MM.1S (cell line): ENCODE measurements around the gene DDX4.
"Not testable (repeated sequence)": the region's sequence is repeated elsewhere in the genome, so short reads cannot be mapped to it uniquely, and the experiment has no call there.

ENCODE experiments used
- DNase-seq: peaks from one replicate; pipeline ENCODE4 v3.0.0-alpha.2; 2015
- H2AFZ ChIP-seq: fragments of 300-600 bp; sonication (generic); 2 replicates; pipeline ENCODE4 v1.6.0; 2016; ENCODE audit warnings: antibody characterized with exemption, low read length
- H3F3A ChIP-seq: fragments of 300-600 bp; sonication (generic); 2 replicates; pipeline ENCODE4 v1.6.1; 2016; ENCODE audit warnings: mild to moderate bottlenecking, antibody characterized with exemption, low read length, moderate library complexity, mixed read lengths; ENCODE audit not compliant: insufficient read depth
- H3K27ac ChIP-seq: fragments of 300-600 bp; sonication (generic); 2 replicates; pipeline ENCODE4 v1.5.1; 2016; ENCODE audit warnings: mild to moderate bottlenecking, low read length
- H3K27me3 ChIP-seq: fragments of 300-600 bp; sonication (generic); replicated peaks from 2 replicates; pipeline ENCODE4 v1.6.0; 2016; ENCODE audit warnings: low read length; ENCODE audit not compliant: insufficient read depth
- H3K36me3 ChIP-seq: fragments of 300-600 bp; sonication (generic); replicated peaks from 2 replicates; pipeline ENCODE4 v1.6.1; 2016; ENCODE audit warnings: mild to moderate bottlenecking, low read length, mixed read lengths; ENCODE audit not compliant: insufficient read depth
- H3K4me1 ChIP-seq: fragments of 300-600 bp; sonication (generic); 2 replicates; pipeline ENCODE4 v1.6.1; 2016; ENCODE audit warnings: low read length, mixed read lengths
- H3K4me2 ChIP-seq: fragments of 300-600 bp; sonication (generic); 2 replicates; pipeline ENCODE4 v1.6.0; 2016; ENCODE audit warnings: low read depth, low read length
- H3K4me3 ChIP-seq: fragments of 300-600 bp; sonication (generic); 2 replicates; pipeline ENCODE4 v1.5.1; 2016; ENCODE audit warnings: low read length, mixed read lengths
- H3K79me2 ChIP-seq: fragments of 300-600 bp; sonication (generic); 2 replicates; pipeline ENCODE4 v1.6.1; 2016; ENCODE audit warnings: mixed run types, low read length, mixed read lengths
- H3K9ac ChIP-seq: fragments of 300-600 bp; sonication (generic); 2 replicates; pipeline ENCODE4 v1.6.1; 2016; ENCODE audit warnings: low read length, mixed read lengths
- H3K9me2 ChIP-seq: fragments of 300-600 bp; sonication (generic); replicated peaks from 2 replicates; pipeline ENCODE4 v1.6.1; 2016; ENCODE audit warnings: mild to moderate bottlenecking, low read length, mixed read lengths; ENCODE audit not compliant: insufficient read depth
- H3K9me3 ChIP-seq: fragments of 300-600 bp; sonication (generic); replicated peaks from 2 replicates; pipeline ENCODE4 v1.6.1; 2016; ENCODE audit warnings: mild to moderate bottlenecking, low read length, mixed read lengths; ENCODE audit not compliant: insufficient read depth
- H4K20me1 ChIP-seq: fragments of 300-600 bp; sonication (generic); 2 replicates; pipeline ENCODE4 v1.6.1; 2016; ENCODE audit warnings: mild to moderate bottlenecking, low read length, moderate library complexity, mixed read lengths; ENCODE audit not compliant: insufficient read depth
- EZH2 ChIP-seq: fragments of 300-600 bp; sonication (generic); optimal IDR thresholded peaks from 2 replicates; pipeline ENCODE3; 2017; ENCODE audit warnings: low read depth, mild to moderate bottlenecking, antibody characterized with exemption, low read length, mixed read lengths
- EZH2phosphoT487 ChIP-seq: fragments of 300-600 bp; sonication (generic); IDR thresholded peaks from 2 replicates; pipeline ENCODE4 v1.6.1; 2018; ENCODE audit warnings: antibody characterized with exemption, low read length
- TF ChIP-seq, protein P1 (sequence below): fragments of 300-600 bp; sonication (generic); IDR thresholded peaks from 2 replicates; pipeline ENCODE4 v1.5.1; 2016; ENCODE audit warnings: antibody characterized with exemption, low read length, mixed read lengths

DDX4 gene

DNA sequence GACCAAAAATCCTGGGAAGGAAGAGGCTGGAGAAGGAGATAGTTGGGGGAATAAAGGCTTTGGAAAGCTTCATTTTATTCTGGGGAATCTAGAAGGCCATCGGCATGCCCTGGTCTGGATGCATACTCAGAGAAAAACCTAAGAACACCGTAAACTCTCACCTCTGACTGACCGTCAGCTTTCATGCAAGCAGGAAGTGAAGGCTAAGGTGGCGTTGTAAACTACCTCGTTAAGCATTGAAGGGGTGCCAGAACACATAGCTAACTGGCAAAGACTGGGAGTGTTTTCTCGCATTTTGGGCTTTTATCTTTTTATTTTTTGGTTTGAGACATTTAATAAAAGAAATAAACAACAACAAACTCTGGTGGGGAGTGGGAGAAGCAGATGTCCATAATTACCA, 23.1 kb upstream of the DDX4 start:
- Histone ChIP-seq H3K4me2 (no peak overlapping the region), H3K9ac (no peak overlapping the region), H3K4me3 (no peak overlapping the region), H3K36me3 (no peaks in the 10 kb centered on the region), H3F3A (no peaks in the 10 kb centered on the region), H3K9me3 (no peaks in the 10 kb centered on the region), H3K79me2 (peaks cover 10% of the 10 kb centered on the region), H3K27ac (no peak overlapping the region), H2AFZ (no peak overlapping the region), H3K9me2 (no peaks in the 10 kb centered on the region), H4K20me1 (no peaks in the 10 kb centered on the region), H3K27me3 (no peaks in the 10 kb centered on the region), H3K4me1 (0 out of 2 replicates have a peak, but pooled peaks cover 2% of the 10 kb centered on the region)
- no peak for DNase-seq
- TF ChIP-seq EZH2phosphoT487 (no peak), EZH2 (no peak)
- TF ChIP-seq, protein P1, sequence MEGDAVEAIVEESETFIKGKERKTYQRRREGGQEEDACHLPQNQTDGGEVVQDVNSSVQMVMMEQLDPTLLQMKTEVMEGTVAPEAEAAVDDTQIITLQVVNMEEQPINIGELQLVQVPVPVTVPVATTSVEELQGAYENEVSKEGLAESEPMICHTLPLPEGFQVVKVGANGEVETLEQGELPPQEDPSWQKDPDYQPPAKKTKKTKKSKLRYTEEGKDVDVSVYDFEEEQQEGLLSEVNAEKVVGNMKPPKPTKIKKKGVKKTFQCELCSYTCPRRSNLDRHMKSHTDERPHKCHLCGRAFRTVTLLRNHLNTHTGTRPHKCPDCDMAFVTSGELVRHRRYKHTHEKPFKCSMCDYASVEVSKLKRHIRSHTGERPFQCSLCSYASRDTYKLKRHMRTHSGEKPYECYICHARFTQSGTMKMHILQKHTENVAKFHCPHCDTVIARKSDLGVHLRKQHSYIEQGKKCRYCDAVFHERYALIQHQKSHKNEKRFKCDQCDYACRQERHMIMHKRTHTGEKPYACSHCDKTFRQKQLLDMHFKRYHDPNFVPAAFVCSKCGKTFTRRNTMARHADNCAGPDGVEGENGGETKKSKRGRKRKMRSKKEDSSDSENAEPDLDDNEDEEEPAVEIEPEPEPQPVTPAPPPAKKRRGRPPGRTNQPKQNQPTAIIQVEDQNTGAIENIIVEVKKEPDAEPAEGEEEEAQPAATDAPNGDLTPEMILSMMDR, result no peak

DNA sequence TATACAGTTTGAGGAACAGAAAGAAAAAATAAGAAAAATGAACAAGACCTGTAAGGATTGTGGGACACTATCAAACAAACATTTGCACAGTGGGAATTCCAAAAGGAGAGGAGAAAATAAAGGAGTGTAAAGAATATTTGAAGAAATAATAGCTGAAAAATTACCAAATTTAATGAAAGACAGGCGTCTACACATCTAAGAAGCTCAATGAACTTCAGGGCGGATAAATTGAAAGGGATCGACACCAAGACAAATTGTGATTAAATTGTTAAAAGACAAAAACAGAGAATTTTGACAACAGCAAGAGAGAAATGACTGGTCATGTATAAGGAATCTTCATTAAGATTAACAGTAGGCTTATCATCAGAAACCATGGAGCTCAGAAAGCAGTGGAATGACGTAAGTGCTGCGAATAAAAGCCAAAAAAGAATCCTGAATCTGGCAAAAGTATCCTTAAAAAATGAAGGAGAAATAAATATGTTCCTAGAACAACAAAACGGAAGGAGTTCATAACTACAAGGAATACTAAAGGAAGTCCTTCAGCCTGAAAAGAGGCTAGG, 22.3 kb upstream of the DDX4 start:
- H3K36me3 ChIP-seq, result no peaks in the 10 kb centered on the region
- H3K79me2 ChIP-seq, result peaks cover 10% of the 10 kb centered on the region
- H3F3A ChIP-seq, result no peaks in the 10 kb centered on the region
- no peak overlapping the region for H3K9ac ChIP-seq
- no peaks in the 10 kb centered on the region for H4K20me1 ChIP-seq
- no peak overlapping the region for H2AFZ ChIP-seq
- no peaks in the 10 kb centered on the region for H3K9me2 ChIP-seq
- no peak overlapping the region for H3K27ac ChIP-seq
- H3K9me3 ChIP-seq, result no peaks in the 10 kb centered on the region
- no peak overlapping the region for H3K4me3 ChIP-seq
- TF ChIP-seq, protein P1, result no peak
- TF ChIP-seq EZH2 (no peak), EZH2phosphoT487 (no peak)
- DNase-seq, result no peak
- 0 out of 2 replicates have a peak, but pooled peaks cover 2% of the 10 kb centered on the region for H3K4me1 ChIP-seq
- no peaks in the 10 kb centered on the region for H3K27me3 ChIP-seq
- H3K4me2 ChIP-seq, result no peak overlapping the region

DNA sequence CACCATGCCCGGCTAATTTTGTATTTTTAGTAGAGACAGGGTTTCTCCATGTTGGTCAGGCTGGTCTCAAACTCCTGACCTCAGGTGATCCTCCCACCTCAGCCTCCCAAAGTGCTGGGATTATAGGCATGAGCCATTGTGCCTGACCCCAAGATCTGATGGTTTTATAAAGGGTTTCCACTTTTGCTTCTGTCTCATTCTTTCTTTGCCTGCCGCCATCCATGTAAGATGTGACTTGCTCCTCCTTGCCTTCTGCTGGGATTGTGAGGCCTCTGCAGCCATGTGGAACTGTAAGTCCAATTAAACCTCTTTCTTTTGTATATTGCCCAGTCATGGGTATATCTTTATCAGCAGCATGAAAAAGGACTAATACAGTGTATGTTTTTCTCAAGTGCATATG, 18.8 kb upstream of the DDX4 start:
- H4K20me1 ChIP-seq, H2AFZ ChIP-seq, H3K27me3 ChIP-seq, H3K4me3 ChIP-seq, H3K9me2 ChIP-seq, H3K79me2 ChIP-seq, H3F3A ChIP-seq, H3K27ac ChIP-seq, DNase-seq, H3K9me3 ChIP-seq, H3K4me2 ChIP-seq, H3K9ac ChIP-seq, H3K4me1 ChIP-seq, H3K36me3 ChIP-seq: not testable (repeated sequence)

DNA sequence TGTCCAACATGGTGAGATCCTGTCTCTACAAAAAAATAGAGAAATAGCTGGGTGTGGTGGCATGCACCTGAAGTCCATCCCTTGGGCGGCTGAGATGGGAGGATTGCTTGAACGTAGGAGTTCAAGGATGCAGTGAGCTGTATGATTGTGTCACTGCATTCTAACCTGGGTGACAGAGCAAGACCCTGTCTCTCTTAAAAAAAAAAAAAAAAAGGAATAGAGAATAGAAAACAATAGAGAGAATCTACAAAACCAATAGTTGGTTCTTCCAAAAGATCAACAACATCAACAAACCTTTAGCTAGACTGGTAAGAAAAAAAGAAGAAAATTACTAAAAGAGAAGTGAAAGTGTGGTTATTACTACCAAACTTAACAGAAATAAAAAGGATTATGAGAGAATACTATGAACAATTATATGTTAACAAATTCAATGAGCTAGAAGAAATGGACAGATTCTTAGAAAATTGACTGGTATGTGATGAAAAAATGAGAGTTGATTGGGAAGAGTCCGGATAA, 17.6 kb upstream of the DDX4 start:
- no peak overlapping the region for H3K27ac ChIP-seq
- H3K36me3 ChIP-seq, result no peaks in the 10 kb centered on the region
- H3K4me2 ChIP-seq, result no peak overlapping the region
- H3K79me2 ChIP-seq, result no peaks in the 10 kb centered on the region
- no peaks in the 10 kb centered on the region for H3K4me1 ChIP-seq
- no peaks in the 10 kb centered on the region for H3K9me3 ChIP-seq
- H3K9ac ChIP-seq, result no peak overlapping the region
- TF ChIP-seq, protein P1, result no peak
- TF ChIP-seq EZH2, result no peak
- no peak for TF ChIP-seq EZH2phosphoT487
- no peaks in the 10 kb centered on the region for H4K20me1 ChIP-seq
- DNase-seq, result no peak
- H3K9me2 ChIP-seq, result no peaks in the 10 kb centered on the region
- H3K27me3 ChIP-seq, result no peaks in the 10 kb centered on the region
- H2AFZ ChIP-seq, result no peak overlapping the region
- no peaks in the 10 kb centered on the region for H3F3A ChIP-seq
- H3K4me3 ChIP-seq, result no peak overlapping the region
